MM.1S (cell line): ENCODE measurements around the gene CHM.

Experiments used
- CTCF ChIP-seq: fragments of 300-600 bp; sonication (generic); IDR thresholded peaks from 2 replicates; pipeline ENCODE4 v1.5.1; 2016; ENCODE audit warnings: antibody characterized with exemption, low read length, mixed read lengths
- EZH2 ChIP-seq: fragments of 300-600 bp; sonication (generic); optimal IDR thresholded peaks from 2 replicates; pipeline ENCODE3; 2017; ENCODE audit warnings: low read depth, mild to moderate bottlenecking, antibody characterized with exemption, low read length, mixed read lengths

GRCh38 chrX:85988353-85988752 lies 59.0 kb downstream of the CHM start:
- TF ChIP-seq CTCF = no peak
- no peak for TF ChIP-seq EZH2
